GM21576 (cell line): Measurements from ENCODE around the gene GRIN1.
A peak's percentile ranks its signal among the peaks of the same experiment; 100 is the strongest.
"Not testable (repeated sequence)": the region's sequence is repeated elsewhere in the genome, so short reads cannot be mapped to it uniquely, and the experiment has no call there.

ENCODE experiments used
- ATAC-seq: cut with Tn5 transposase; IDR thresholded peaks from one replicate; pipeline ENCODE4 v1.9.1; 2021; ENCODE audit warnings: mild to moderate bottlenecking, moderate library complexity; ENCODE audit not compliant: unreplicated experiment

The GRIN1 gene

DNA sequence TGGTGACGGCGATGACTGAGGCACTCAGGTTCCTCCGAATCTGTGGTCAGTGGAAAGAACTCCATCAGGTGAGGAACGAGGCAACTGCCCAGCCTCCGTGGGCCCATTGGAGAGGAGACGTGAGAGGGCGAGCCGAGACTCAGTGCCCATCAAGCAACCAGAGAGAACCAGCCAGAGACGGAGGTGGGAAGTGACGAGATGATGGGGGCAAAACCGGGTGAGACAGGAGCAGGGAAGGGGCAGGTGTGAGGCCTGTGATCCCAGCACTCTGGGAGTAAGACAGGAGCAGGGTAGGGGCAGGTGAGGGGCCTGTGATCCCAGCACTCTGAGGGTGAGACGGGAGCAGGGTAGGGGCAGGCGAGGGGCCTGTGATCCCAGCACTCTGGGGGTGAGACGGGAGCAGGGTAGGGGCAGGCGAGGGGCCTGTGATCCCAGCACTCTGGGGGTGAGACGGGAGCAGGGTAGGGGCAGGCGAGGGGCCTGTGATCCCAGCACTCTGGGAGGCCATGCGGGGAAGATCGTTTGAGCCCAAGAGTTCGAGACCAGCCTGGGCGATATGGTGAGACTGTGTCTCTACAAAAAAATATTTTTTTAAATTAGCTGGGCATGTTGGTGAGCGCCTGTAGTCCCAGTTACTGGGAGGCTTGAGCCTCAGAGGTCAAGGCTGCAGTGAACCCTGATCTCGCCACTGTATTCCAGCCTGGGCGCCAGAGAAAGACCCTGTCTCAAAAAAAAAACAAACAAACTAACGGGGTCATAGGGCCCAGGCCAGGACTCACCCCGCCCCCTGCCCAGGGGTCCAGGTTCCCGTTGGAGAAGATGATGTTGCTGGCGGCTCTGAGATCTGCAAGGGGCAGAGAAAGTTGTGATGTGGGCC lies 27.8 kb upstream of the GRIN1 start:
- no peak for ATAC-seq

DNA sequence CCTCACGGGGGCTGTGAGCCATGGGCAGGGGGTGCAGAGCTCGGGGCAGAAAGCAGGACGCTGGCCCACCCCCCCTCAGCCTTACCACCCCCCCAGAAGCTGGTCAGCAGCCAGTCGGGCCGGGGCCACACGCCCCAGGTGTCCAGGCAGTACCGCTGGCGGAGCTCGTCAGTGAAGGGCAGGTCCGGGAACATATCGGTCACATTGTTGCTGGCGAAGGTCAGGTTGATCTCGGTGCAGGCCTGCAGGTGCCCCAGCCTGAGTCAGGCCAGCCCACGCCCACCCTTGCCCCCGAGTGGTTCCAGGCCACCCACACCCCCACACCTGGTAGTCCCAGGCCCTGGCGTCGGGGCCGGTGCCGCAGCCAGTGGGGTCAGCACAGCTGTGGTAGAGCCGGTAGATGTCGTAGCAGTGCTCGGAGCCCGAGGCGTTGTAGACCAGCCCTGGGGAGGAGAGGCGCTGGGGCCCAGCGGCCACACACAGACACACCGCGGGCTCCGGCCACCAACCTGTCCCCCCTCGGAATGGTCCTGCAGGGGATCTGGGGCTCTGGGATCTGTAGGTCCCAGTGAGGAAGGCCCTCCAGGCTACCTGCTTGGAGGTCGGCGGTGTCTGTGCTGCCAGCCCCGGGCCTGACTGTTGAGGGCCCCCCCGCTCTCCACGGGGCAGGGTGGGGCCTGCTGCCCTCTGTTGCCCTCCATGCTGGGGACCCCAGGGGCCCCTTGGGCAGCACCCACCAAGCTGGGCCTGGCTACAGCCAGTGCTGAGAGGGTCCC lies 27.0 kb upstream of the GRIN1 start:
- no peak for ATAC-seq

DNA sequence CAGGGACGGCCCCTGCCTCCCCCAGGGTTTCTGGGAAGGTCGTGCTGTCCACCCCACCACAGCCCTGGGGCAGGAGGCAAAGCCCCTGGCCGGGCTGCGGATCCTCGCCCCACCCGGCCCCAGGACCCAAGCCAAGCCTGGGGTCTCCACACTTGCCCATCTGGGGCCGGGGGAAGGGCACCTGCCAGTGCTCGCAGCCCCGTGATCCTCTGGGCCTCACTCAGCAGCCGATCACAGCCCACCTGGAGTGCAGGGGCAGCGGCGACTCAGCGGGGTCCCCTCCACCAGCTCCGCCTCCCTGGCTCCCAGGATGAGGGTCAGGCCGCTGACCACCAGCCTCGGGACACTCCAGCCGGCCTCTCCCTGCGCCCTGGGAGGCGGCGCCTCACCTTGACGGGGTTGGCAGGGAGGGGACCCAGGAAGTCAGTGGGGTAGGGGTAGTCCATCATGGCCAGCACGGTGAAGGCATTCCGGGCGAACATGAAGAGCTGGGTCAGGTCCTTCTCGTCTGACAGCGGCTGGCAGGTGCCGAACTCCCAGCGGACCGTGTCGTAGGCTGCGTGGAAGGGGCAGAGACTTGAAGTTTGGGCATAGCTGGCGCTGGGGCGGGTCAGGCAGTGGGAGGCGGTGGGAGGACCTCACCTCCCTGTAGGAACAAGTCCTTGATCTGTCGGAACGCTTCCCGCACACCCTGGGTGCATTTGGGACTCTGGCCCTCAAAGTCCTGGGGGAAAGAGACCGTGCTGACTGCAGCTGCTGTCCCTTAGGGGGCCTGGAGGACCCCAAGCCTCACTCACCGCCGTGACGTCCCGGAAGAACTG lies 26.2 kb upstream of the GRIN1 start:
- no peak for ATAC-seq

DNA sequence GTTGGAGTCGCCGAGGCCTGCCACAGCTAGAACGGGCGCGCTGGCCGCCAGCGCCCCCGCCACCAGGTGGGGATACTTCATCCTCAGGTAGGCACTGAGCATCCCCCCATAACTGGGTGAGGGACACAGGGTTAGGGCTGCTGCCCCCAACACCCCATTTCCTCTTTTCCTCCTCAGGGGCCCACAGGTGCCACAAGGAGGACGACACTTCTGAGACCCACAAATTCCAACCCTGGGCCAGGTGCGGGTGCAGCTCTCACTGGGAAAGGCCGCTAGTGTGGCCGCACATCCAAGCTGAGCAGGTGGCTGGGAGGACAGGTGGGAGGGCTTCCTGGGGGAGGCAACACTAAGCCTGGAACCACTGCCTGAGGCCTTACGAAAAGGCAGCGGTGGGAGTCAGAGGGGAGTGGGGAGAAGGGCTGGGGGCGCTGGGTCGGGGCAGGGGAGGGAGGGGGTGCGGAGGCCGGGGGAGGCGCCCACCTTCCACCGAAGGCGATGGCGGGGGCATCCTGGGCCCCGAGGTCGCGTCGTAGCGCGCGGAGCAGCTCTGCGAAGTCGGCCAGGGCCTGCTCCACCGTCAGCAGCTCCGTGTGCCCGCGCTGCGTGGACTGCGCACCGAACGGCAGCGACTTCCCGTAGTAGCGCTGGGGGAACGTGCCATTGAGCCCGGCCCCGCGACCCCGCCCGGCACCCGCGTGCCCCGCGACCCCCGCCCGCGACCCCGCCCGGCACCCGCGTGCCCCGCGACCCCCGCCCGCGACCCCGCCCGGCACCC lies 25.4 kb upstream of the GRIN1 start:
- ATAC-seq, result no peak

DNA sequence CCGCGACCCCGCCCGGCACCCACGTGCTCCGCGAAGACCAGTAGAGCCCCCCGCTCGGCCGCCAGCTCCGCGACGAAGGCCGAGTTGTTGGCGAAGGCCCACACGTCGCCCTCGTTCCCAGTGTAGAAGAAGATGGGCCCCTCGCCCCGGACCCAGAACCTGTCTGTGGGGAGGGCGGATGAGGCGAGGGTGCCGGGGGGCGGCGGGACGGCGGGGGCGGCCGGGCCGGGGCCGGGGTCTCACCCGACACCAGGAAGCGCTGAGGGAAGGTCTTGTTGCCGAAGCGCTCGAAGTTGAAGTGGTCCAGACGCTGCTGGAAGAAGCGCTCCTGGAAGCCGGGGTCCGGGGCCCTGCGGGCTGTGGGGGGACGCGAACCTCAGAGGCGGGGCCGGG lies 24.7 kb upstream of the GRIN1 start:
- ATAC-seq, result peak; percentile 9

DNA sequence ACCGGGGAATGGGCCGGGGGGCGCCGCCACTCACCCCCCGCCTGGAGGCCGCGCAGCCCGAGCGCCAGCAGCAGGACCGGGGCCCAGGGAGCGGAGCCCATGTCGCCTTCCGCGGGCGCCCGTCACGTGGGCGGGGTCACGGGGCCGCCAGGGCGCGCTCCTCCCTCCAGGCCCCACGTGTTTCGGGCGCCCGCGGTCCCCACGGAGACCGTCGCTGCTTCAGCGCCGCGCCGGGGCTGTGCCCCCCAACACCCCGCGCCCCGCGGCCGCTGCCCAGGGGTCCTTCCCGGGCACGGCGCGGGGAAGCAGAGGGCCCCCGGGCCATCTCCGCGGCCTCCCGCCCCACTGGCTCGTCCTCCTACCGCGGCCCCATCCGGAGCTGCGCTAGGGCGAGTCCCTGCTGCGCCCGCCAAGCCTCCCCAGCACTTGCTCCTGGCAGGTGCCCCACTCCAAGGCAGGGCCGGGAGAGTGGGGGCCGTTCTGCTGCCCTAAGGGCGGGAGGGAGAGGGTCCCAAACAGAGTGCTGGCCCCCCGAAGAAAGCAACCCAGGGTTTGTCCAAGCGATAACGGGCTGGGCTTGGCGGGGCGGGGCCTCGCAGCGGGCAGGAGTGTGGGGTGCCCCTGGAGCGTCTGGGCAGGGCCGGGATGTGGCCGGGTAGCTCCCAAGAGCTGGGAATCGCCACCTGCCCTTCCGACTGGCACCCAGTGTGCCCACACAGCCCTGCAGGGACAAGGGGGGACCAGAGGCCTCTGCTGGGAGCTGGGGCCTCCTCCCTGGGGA lies 24.2 kb upstream of the GRIN1 start, which contains the start of gene DPP7:
Gene DPP7, minus strand, starts transcription at position 121 of the 781 bp plus-strand sequence. Its CDS starts 20 bp downstream, at position 101.
- ATAC-seq, result peak; percentile 72

DNA sequence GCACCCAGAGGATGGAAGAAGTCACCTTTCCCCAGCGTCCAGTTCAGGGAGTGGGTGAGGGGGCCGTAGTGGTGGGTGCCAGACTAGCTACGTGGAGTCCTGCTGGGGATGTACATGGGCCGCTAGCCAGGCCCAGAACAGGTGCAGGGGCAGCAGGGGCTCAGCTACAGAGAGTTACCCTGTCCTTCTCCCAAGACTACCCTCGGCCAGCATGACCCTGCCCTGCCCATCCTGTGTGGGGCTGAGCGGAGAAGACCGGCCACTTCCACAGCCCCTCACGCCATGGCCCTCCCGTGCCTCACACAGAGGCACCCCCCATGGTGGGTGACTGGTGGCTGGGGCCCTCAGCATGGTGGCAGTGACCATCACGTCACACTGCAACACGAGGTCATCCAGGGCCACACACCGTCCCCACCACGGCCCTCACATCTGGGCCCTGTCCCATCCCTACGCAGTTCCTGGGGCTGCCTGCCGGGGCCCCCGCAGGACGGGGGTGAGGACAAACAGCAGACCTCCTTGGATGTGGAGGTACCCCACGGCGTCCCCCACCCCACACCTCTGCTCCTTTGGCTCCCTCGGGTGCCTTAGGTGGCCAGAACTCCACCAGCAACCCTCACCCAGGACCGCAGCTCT lies 23.4 kb upstream of the GRIN1 start:
- ATAC-seq, result no peak

DNA sequence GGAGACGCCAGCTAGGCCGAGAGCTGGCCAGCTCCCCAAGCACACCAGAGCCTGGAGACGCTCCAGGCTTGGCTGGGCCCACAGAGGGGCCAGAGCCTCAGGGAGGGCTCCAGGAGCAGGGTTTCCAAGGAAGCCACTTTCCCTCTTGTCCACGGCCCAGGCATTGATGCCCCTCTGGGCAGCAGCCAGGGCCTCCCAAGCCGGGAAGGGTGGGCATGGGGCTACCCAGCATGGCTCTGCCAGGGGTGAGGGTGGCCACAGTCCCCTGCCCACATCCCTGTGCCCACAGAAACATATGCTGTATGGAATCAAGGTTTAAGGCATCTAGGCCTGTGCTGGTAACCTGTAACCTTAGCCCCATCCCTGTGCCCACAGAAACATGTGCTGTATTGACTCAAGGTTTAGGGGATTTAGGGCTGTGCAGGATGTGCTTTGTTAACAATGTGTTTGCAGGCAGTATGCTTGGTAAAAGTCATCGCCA lies 22.9 kb upstream of the GRIN1 start:
- no peak for ATAC-seq

DNA sequence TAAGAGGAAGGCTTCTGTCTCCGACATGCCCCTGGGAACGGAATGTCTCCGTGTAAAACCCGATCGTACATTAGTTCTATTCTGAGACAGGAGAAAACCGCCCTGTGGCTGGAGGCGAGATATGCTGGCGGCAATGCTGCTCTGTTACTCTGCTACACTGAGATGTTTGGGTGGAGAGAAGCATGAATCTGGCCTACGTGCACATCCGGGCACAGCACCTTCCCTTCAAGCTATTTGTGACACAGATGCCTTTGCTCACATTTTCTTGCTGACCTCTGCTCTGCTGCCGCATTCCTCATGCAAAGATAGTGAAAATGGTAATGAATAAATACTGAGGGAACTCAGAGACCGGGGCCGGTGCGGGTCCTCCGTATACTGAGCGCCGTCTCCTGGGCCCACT lies 22.2 kb upstream of the GRIN1 start:
- no peak for ATAC-seq

DNA sequence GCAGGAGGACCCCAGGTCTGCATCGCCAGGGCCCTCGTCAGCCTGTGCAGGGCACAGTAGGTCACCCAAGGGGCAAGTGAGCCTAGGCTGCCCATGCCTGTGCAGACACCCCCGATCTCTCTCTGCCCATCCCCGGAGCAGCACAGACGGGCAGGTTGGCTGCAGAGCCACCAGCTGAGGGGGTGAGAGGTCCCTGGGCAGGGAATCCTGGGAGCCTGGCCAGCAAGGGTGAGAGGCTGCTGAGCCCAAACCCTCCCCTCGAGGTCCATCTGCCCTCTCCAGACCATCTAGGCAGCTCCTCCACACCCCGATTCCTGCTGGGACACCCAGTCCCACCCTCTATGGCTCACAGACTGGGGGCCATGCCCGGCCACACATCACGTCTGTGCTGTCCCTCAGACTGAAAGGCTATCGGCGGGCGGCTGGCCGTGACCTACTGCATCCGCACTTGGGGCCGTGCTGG lies 21.7 kb upstream of the GRIN1 start:
- ATAC-seq, result no peak

DNA sequence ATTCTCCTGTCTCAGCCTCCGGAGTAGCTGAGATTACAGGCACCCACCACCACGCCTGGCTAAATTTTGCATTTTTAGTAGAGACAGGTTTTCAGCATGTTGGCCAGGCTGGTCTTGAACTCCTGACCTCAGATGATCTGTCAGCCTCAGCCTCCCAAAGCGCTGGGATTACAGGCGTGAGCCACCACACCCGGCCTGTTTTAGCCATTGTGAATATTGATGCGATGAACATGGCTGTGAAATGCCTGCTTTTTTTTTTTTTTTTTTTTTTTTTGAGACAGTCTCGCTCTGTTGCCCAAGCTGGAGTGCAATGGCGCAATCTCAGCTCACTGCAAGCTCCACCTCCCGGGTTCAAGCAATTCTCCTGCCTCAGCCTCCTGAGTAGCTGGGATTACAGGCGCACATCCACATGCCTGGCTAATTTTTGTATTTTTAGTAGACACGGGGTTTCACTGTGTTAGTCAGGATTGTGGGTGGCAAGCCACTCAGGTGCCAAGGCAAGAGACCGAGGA lies 20.8 kb upstream of the GRIN1 start:
- ATAC-seq, result not testable (repeated sequence)

DNA sequence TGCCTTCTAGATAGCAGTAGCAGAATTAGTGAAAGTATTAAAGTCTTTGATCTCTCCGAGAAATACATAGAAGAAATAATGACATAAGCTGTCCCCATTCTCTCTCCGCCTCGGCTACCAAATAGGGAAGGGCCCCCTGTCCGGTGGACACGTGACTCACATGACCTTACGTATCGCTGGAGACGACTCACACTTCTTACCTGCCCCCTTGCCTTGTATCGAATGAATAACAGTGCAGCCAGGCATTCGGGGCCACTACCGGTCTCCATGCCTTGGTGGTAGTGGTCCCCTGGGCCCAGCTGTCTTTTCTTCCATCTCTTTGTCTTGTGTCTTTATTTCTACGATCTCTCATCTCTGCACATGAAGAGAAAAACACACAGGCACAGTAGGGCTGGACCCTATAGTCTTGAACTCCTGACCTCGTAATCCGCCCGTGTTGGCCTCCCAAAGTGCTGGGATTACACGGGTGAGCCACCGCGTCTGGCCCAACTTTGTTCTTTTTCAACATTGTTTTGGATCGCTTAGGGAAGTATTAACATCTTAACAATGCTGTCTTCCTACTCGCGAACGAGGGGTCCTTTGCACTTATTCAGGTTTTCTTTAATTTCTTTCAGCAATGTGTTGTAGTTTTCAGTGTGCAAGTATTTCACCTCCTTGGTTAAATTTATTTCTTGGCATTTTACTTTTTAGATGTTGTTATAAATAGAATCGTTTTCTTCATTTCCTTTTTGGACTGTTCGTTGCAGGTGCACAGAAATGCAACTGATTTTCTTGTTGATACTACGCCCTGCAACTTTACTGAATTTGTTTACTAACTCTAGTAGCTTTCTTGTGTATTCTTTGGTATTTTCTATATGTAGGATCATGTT lies 16.8 kb upstream of the GRIN1 start:
- ATAC-seq, result not testable (repeated sequence)

DNA sequence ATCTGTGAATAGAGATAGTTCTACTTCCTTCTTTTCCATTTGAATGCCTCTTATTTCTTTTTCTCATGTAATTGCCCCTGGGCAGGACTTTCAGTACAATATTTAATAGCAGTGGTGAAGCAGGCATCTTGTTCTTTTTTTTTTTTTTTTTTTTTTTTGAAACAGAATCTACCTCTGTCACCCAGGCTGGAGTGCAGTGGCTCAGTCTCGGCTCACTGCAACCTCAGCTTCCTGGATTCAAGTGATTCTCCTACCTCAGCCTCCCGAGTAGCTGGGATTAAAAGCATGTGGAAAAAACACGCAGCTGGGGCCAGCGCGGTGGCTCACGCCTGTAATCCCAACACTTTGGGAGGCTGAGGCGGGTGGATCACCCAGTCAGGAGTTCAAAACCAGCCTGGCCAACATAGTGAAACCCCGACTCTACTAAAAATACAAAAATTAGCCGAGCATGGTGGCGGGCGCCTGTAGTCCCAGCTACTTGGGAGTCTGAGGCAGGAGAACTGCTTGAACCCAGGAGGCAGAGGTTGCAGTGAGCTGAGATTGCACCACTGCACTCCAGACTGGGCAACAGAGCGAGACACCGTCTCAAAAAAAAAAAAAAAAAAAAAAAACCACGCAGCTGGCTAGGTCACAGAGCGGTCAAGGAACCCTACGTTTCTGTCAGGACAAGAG lies 16.0 kb upstream of the GRIN1 start:
- ATAC-seq, result not testable (repeated sequence)

DNA sequence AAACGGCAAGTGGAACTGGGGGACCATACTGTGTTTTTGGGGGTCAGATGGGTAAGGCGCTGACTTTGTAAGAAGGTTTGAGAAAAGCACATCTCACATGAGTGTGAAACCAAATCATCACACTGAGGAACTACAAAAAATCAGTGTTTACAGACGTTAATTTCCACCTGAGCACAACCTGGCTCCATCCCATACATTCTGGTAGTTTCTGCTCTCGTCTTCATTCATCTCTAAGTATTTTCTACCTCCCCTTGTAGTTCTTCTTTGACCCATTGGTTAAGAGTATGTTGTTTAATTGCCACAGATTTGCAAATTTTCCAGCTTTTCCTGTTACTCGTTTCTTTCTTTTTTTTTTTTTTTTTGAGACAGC lies 15.5 kb upstream of the GRIN1 start:
- ATAC-seq, result no peak

DNA sequence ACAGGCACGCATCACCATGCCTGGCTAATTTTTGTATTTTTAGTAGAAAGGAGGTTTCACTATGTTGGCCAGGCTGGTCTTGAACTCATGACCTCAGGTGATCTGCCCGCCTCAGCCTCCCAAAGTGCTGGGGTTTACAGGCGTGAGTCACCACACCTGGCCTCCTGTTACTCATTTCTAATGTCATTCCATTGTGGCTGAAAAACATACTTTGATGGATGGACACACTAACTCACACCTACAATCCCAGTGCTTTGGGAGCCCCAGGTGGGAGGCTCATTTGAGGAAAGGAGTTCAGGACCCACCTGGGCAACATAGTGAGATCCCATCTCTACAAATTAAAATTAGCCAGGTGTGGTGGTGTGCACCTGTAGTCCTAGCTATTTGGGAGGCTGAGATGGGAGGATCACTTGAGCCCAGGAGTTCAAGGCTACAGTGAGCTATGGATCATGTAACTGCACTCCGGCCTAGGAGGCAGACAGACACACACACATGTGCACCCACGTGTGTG lies 14.9 kb upstream of the GRIN1 start:
- ATAC-seq, result not testable (repeated sequence)

DNA sequence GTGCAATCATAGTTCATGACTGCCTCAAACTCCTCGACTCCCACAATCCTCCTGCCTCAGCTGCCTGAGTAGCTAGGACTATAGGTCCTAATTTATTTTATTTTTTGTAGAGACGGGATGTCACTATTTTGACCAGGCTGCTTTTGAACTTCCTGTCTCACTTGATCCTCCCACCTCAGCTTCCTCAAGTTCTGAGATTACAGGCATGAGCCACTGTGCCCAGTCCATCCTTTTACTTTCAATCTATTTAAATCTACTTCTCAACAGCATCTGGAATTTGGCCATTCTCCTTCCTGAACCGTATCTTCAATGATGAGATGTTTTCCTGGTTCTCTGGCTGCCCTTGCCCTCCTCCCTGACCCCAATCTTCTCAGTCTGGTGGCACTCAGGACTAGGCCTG lies 12.2 kb upstream of the GRIN1 start:
- ATAC-seq, result no peak
